ENCODE measurements around the gene KDR.

GRCh38 chr4:55132775-55133174, 7.4 kb upstream of the KDR start:
- TF ChIP-seq, protein P1, sequence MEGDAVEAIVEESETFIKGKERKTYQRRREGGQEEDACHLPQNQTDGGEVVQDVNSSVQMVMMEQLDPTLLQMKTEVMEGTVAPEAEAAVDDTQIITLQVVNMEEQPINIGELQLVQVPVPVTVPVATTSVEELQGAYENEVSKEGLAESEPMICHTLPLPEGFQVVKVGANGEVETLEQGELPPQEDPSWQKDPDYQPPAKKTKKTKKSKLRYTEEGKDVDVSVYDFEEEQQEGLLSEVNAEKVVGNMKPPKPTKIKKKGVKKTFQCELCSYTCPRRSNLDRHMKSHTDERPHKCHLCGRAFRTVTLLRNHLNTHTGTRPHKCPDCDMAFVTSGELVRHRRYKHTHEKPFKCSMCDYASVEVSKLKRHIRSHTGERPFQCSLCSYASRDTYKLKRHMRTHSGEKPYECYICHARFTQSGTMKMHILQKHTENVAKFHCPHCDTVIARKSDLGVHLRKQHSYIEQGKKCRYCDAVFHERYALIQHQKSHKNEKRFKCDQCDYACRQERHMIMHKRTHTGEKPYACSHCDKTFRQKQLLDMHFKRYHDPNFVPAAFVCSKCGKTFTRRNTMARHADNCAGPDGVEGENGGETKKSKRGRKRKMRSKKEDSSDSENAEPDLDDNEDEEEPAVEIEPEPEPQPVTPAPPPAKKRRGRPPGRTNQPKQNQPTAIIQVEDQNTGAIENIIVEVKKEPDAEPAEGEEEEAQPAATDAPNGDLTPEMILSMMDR (IDR thresholded peaks at IDR 0.05) = no peak
- TF ChIP-seq POLR2A (IDR thresholded peaks at IDR 0.05) (no peak), POLR2AphosphoS5 (IDR thresholded peaks at IDR 0.05) (no peak), EP300 (IDR thresholded peaks at IDR 0.05) (no peak)

All from suprapubic skin (tissue), 4 donors.